Renal pelvis (tissue), 4 donors: Measurements from ENCODE around the gene KIF9. TPM values are rescaled to one million over a fixed set of nuclear protein-coding genes. Genes with fewer than 3 reads are reported as not detected.
"Not testable (repeated sequence)": the region's sequence is repeated elsewhere in the genome, so short reads cannot be mapped to it uniquely, and the experiment has no call there.

ENCODE experiments used
- DNase-seq: peaks from one replicate; pipeline ENCODE4 v3.0.0-alpha.2; 2013
- polyA plus RNA-seq, 3 donors: library from polyadenylated mRNA; unstranded; fragments of 120-200 nt; gene quantifications; one replicate each; pipeline ENCODE4 v1.2.1, GENCODE V29; 2013; ENCODE audit not compliant: insufficient read length in 3 of 3

The KIF9 gene
- polyA plus RNA-seq, 3 donors, result 24.2 to 24.5 (median 24.4) TPM

GRCh38 chr3:47299381-47300318 lies 17.1 kb upstream of the KIF9 start:
- no peak for DNase-seq

GRCh38 chr3:47298439-47298838 lies 15.8 kb upstream of the KIF9 start:
- no peak for DNase-seq

DNA sequence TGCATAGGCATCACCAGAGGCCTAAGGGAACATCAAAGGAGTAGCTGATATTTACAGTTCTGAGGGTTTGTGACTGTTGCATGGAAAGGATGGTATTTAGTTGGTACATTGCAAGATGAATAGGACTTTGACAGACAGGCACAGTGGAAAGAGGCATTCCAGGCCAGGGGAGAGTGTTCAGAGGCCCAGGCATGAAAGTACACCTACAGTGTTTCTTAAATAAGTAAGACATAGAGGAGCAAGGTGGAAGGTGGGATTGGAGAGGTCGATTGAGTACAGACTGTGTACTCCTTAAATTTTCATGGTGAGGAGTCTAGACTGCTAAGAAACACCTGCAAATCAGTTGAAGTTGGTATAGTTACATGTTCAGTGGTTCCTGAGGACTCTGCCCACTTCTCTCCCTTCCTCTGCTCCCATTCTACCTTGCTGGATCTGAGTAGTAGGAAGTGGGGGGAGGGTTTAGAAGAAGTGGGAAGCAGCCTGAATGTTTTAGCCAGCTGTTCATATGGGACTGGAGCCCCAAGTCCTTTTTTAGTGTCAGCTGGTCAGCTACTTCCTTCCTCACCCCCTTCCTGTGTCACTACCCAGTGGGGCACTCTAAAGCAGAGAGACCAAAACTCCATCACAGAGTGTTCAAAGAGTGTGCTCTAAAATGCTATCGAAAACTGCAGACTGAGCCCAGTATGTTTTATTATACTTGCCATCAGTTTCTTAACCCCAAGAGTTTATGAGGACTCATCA lies 14.1 kb upstream of the KIF9 start:
- DNase-seq, result no peak

- no peak for DNase-seq
Measured at GRCh38 chr3:47295976-47296375, 13.4 kb upstream of the KIF9 start.

DNA sequence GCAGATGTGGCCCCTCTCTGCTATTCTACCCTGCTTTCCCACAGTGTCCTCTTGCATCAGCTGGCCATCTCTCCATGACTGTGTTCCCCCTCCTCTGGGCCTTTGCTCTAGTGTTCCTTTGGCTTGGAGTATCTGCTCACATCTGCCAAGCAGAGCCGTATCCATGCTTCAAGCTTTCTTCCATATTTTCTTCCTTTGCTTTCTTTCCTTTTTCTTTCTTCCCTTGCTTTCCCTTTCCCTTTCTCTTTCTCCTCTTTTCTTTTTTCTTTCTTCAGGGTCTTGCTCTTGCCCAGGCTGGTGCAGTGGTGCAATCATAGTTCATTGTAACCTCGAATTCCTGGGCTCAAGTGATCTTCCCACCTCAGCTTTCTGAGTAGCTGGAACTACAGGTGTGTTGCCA lies 12.7 kb upstream of the KIF9 start:
- DNase-seq, result no peak

GRCh38 chr3:47294392-47294791 lies 11.8 kb upstream of the KIF9 start:
- no peak for DNase-seq

- DNase-seq, result no peak
Measured at GRCh38 chr3:47293822-47294221, 11.2 kb upstream of the KIF9 start.

GRCh38 chr3:47291754-47292420 lies 9.3 kb upstream of the KIF9 start:
- not testable (repeated sequence) for DNase-seq

- DNase-seq, result no peak
Measured at GRCh38 chr3:47291158-47291753, 8.7 kb upstream of the KIF9 start.

DNA sequence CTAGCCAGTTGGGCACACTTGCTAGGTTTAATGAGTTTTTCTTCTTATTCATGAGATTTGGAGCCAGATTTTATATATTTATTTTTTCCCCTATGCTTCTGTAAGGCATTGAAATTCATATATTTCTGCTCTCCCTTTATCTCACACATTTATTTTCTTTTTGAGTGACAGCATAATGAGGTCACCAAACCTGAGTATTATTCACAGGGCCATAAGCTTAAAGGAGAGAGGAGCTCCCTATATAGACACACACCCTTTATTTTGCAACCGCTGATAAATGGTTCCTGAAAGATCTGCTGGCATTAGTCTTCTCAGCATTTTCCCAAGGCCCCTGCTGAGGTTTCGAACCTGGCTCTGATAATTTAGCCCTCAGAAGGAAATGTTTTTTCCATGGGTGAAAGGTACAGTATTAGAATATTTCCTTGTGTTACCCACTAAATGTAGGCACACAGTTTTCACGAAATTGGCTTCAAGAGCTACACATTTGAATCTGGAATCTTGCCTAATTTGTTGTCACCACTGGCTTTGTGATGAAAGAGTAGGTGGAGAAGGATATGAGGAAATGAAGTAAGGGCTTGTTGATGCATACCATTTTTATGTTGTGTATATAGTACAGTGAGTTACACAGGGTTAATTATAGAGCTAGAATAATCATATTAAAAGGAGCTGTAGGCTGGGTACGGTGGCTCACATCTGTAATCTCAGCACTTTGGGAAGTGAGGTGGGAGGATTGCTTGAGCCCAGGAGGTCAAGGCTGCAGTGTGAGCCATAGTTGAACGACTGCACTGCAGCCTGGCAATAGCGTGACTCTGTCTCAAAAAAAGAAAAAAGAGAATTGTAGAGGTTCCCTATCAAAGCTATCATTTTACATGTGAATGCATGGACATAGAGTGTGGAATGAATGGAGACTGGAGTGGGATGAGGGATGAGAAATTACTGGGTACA lies 6.6 kb upstream of the KIF9 start:
- DNase-seq, result no peak

GRCh38 chr3:47283591-47284364 lies 1.2 kb upstream of the KIF9 start:
- peak; percentile 10 for DNase-seq

GRCh38 chr3:47283193-47283537 lies 566 bp upstream of the KIF9 start:
- peak; percentile 10 for DNase-seq

DNA sequence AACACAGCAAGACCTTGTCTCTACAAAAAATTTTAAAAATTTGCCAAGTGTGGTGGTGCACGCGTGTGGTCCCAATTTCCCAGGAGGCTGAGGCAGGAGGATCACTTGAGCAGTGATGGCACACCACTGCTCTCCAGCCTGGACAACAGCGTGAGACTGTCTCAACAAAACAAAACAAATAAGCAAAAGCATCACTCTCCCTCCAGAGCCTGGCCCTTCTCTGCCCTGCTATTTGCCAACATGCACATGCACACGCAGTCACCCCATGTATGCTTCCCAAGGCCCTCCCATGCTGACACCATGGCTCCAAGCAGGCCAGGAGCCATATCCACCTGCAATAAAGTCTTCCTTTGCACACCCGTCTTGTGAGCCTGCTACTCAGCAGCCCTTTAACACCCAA lies 2.1 kb downstream of the KIF9 start:
- no peak for DNase-seq

DNA sequence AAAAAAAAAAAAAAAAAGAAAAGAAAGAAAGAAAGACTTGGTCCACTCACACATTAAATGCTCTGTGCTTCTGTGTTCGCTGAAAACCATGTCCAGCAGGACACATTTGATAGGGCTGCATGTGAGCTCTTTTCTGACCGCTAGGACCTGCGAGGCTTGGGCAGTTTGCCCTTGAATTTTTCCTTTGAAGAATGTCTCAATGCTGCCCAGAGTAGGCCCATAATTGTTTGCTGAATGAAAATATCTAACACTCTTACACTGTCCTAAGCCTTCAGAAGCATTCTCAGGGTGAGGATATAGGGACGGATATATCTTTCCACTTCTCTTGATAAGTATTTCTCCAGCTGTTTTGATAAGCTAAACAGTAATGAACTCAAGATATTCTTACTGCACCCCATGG lies 6.0 kb downstream of the KIF9 start:
- no peak for DNase-seq

GRCh38 chr3:47274652-47275051 lies 7.9 kb downstream of the KIF9 start:
- no peak for DNase-seq

DNA sequence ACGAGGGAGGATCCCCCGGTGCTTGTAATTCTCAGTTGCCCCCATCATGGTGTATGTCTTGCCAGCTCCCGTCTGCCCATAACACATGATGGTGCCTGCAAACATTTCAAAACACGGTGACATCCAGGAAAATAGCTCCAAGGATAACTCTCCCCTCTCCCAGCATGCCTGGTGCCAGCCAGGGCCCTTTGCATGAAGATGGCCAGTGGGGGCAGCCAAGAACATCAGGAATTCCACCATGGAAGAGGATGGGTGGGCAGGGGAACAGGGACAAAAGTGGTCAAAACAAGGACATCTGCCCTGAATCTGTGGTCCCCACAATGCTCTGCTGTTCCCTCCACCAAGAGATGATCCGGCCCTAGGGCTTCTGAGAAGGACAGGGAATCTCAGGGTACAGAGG lies 9.0 kb downstream of the KIF9 start:
- no peak for DNase-seq

- no peak for DNase-seq
Measured at GRCh38 chr3:47270526-47270925, 12.1 kb downstream of the KIF9 start.

DNA sequence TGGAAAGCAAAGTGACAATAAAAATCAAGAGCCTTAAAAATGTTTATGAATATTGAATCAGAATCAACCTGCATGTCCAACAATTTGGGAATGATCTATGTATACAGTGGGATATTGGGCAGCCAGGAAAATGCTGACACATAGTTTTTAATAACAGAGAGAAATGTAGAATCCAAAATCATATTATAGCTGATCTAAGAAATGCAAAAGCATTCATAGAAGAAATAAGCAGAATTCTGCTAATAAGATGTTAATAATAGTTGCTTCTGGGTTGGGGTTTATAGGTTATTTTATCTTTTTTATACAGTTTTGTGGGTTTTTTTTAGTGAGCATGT lies 15.1 kb downstream of the KIF9 start:
- no peak for DNase-seq

DNA sequence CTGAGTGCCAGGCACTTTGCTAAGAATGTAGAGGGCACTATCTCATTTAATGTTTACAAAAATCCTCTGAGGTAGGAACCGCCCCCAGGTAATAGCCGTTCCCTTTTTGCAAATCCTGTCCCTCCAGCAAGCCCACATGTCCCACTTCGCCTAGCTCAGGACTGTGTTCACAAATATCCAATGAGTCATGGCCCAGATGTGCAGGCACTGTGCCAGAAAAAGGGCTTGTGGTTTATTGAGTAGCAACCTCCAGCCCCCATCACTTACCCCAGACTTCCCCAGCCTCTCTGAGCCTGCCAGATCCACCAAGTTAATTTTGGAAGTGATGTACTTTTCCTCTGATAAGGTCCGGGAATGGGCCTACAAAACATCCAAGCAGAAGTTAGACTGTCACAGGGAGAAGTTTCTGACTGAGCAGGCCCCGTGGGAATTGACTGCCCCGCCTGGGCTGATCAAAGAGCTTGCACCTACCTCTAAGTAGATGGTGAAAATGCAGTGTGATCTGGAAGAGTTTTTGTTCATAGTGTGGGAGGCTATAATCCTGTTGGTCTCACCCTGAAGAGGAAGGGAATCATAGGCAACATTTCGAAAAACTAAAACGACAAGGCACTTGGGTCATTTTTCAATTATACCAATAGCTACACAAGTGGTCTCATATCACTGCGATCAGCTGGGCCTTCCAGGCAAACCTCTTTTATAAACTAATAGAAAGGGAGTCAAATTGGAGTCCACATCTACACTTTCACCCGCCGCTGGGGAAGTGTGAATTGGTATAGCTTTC lies 15.7 kb downstream of the KIF9 start:
- DNase-seq, result peak; percentile 11
